ENCODE measurements around the gene LIN7B. TPM values are rescaled to one million over a fixed set of nuclear protein-coding genes. Genes with fewer than 3 reads are reported as not detected.

The LIN7B gene
- total RNA-seq, 1 experiment from 2014 or later: 2.6 TPM

DNA sequence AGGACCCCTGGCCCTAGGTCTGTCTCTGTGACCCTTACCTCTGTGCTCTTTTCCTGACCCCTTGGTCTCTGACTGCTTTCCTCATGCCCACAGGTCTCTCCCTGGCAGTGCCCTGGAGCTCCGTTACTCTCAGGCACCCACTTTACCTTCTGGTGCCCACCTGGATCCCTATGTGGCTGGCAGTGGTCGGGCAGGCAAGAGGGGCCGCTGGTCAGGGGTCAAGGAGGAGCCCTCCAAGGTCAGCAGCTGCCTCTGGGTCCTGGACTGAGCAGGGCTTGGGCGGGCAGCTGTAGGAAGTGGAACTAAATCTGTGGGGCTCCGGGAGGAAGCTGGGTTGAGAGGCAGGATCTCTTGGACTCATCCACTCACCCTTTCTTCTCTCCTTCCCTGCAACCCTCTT lies 21.5 kb downstream of the LIN7B start:
- H3K27me3 Mint-ChIP-seq (ENCODE audit: insufficient read depth, unreplicated experiment): no peaks in the 10 kb centered on the region
- POLR2A ChIA-PET: interaction anchor here (1.0 kb wide), 1 partner anchor 21 kb away, joined by 3 read pairs; the partner anchor contains the start of gene LIN7B
- peaks cover 16% of the 10 kb centered on the region for H3K36me3 Mint-ChIP-seq (ENCODE audit: insufficient read depth, unreplicated experiment)
- no peaks in the 10 kb centered on the region for H3K9me3 Mint-ChIP-seq (ENCODE audit: unreplicated experiment)
- H3K4me3 Mint-ChIP-seq (ENCODE audit: unreplicated experiment): no peak overlapping the region
- no TSS peak for BruUV-seq (replicated peaks)
- intact Hi-C loops (cut with micrococcal nuclease): no loop called here
- DNase-seq (ENCODE audit: unreplicated experiment): no peak
- no peak for TF ChIP-seq CTCF (IDR thresholded peaks at IDR 0.05; ENCODE audit: unreplicated experiment)
- no peak overlapping the region for H3K27ac Mint-ChIP-seq (ENCODE audit: low read depth, unreplicated experiment)
- H3K4me1 Mint-ChIP-seq (ENCODE audit: insufficient read depth, unreplicated experiment): peaks cover 7% of the 10 kb centered on the region
- CTCF ChIA-PET: interaction anchor here (1.0 kb wide), 1 partner anchor 10 kb away, joined by 5 read pairs; no protein-coding TSS in a partner anchor

DNA sequence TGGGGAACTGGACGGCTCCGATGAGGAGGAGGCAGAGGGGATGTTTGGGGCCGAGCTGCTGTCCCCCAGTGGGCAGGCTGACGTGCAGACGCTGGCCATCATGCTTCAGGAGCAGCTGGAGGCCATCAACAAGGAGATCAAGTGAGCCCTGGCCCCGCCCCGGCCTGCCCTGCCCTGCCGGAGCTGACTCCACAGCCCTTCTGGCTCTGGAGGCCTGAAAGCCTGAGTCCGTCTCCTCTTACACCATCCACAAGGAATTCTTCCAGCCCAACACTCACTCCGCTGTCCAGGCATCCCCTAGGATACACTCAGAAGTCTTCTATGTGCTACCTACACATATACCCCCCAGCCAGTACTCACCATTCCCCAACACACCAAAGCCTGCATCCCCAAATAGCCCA lies 22.6 kb downstream of the LIN7B start:
- peaks cover 16% of the 10 kb centered on the region for H3K36me3 Mint-ChIP-seq (ENCODE audit: insufficient read depth, unreplicated experiment)
- H3K4me1 Mint-ChIP-seq (ENCODE audit: insufficient read depth, unreplicated experiment): peaks cover 7% of the 10 kb centered on the region
- no peak overlapping the region for H3K27ac Mint-ChIP-seq (ENCODE audit: low read depth, unreplicated experiment)
- H3K9me3 Mint-ChIP-seq (ENCODE audit: unreplicated experiment): no peaks in the 10 kb centered on the region
- no peak overlapping the region for H3K4me3 Mint-ChIP-seq (ENCODE audit: unreplicated experiment)
- ChIA-PET POLR2A (interaction anchor here (0.7 kb wide), 1 partner anchor 817 kb away, joined by 3 read pairs; no protein-coding TSS in a partner anchor), CTCF (interaction anchor here (1.1 kb wide), 1 partner anchor 39 kb away, joined by 4 read pairs; no protein-coding TSS in a partner anchor)
- TF ChIP-seq CTCF (IDR thresholded peaks at IDR 0.05; ENCODE audit: unreplicated experiment): no peak
- intact Hi-C loops (cut with micrococcal nuclease): no loop called here
- no peak for DNase-seq (ENCODE audit: unreplicated experiment)
- H3K27me3 Mint-ChIP-seq (ENCODE audit: insufficient read depth, unreplicated experiment): no peaks in the 10 kb centered on the region
- BruUV-seq (replicated peaks): no TSS peak

- no peaks in the 10 kb centered on the region for H3K27me3 Mint-ChIP-seq (ENCODE audit: insufficient read depth, unreplicated experiment)
- BruUV-seq (replicated peaks): no TSS peak
- peaks cover 23% of the 10 kb centered on the region for H3K4me1 Mint-ChIP-seq (ENCODE audit: insufficient read depth, unreplicated experiment)
- TF ChIP-seq CTCF (IDR thresholded peaks at IDR 0.05; ENCODE audit: unreplicated experiment): no peak
- ChIA-PET CTCF (interaction anchor here (0.6 to 1.4 kb wide), 3 partner anchors 8 to 141 kb away, joined by 3 to 7 read pairs (median 4); no protein-coding TSS in a partner anchor), POLR2A (interaction anchor here (0.7 to 1.0 kb wide), 3 partner anchors 10 to 31 kb away, joined by 3 to 4 read pairs (median 3); no protein-coding TSS in a partner anchor)
- intact Hi-C loops (cut with micrococcal nuclease): no loop called here
- H3K36me3 Mint-ChIP-seq (ENCODE audit: insufficient read depth, unreplicated experiment): peaks cover 6% of the 10 kb centered on the region
- no peak for DNase-seq (ENCODE audit: unreplicated experiment)
- H3K4me3 Mint-ChIP-seq (ENCODE audit: unreplicated experiment): no peak overlapping the region
- H3K27ac Mint-ChIP-seq (ENCODE audit: low read depth, unreplicated experiment): no peak overlapping the region
- H3K9me3 Mint-ChIP-seq (ENCODE audit: unreplicated experiment): no peaks in the 10 kb centered on the region
These were observed 26.8 kb downstream of the LIN7B start for GRCh38 chr19:49140951-49141350.

GRCh38 chr19:49141352-49141751 lies 27.2 kb downstream of the LIN7B start:
- H3K27me3 Mint-ChIP-seq (ENCODE audit: insufficient read depth, unreplicated experiment): no peaks in the 10 kb centered on the region
- H3K36me3 Mint-ChIP-seq (ENCODE audit: insufficient read depth, unreplicated experiment): peaks cover 6% of the 10 kb centered on the region
- H3K9me3 Mint-ChIP-seq (ENCODE audit: unreplicated experiment): no peaks in the 10 kb centered on the region
- no peak overlapping the region for H3K4me3 Mint-ChIP-seq (ENCODE audit: unreplicated experiment)
- BruUV-seq (replicated peaks): no TSS peak
- intact Hi-C loops (cut with micrococcal nuclease): no loop called here
- H3K27ac Mint-ChIP-seq (ENCODE audit: low read depth, unreplicated experiment): no peak overlapping the region
- ChIA-PET POLR2A (interaction anchor here (0.7 to 1.0 kb wide), 3 partner anchors 10 to 31 kb away, joined by 3 to 4 read pairs (median 3); no protein-coding TSS in a partner anchor), CTCF (interaction anchor here (0.6 to 1.4 kb wide), 3 partner anchors 9 to 141 kb away, joined by 3 to 7 read pairs (median 4); no protein-coding TSS in a partner anchor)
- peaks cover 19% of the 10 kb centered on the region for H3K4me1 Mint-ChIP-seq (ENCODE audit: insufficient read depth, unreplicated experiment)
- DNase-seq (ENCODE audit: unreplicated experiment): no peak
- no peak for TF ChIP-seq CTCF (IDR thresholded peaks at IDR 0.05; ENCODE audit: unreplicated experiment)

All from MCF 10A (cell line).